SK-N-SH (cell line): ENCODE data around the gene FAM107B.
A peak's percentile ranks its signal among the peaks of the same experiment; 100 is the strongest.

ENCODE experiments used
- CTCF ChIP-seq: fragments of 200-600 bp; sonication (generic); IDR thresholded peaks from 2 replicates; pipeline ENCODE4 v1.6.1; 2017; ENCODE audit warnings: antibody characterized with exemption, mild to moderate bottlenecking, moderate library complexity
- ELF1 ChIP-seq: IDR thresholded peaks from 2 replicates; pipeline ENCODE4 v1.4.0; 2012
- EP300 ChIP-seq, 2 experiments: IDR thresholded peaks; 2 replicates each; pipeline versions ENCODE4 v1.4.0 to v1.6.1; 2012; ENCODE audit warnings: borderline replicate concordance in 1 of 2, low read depth in 1 of 2, low read length in 1 of 2
- NFIC ChIP-seq: IDR thresholded peaks from 2 replicates; pipeline ENCODE4 v1.4.0; 2012; ENCODE audit warnings: borderline replicate concordance
- POLR2AphosphoS5 ChIP-seq: IDR thresholded peaks from 2 replicates; pipeline ENCODE4 v1.6.1; 2012; ENCODE audit warnings: low read depth, low read length
- SIN3A ChIP-seq: IDR thresholded peaks from 2 replicates; pipeline ENCODE4 v1.6.1; 2012; ENCODE audit warnings: low read depth, mild to moderate bottlenecking, low read length, moderate library complexity, borderline replicate concordance

GRCh38 chr10:14543046-14543903, 231.4 kb downstream of the FAM107B start:
- TF ChIP-seq NFIC: no peak
- TF ChIP-seq POLR2AphosphoS5: no peak
- TF ChIP-seq CTCF: peak; percentile 44; the same call in 1 of the 2 replicates
- TF ChIP-seq EP300 (IDR thresholded peaks at IDR 0.05; ENCODE audit: borderline replicate concordance in 1 of 2, low read depth in 1 of 2, low read length in 1 of 2): no peak
- no peak for TF ChIP-seq SIN3A
- TF ChIP-seq ELF1: no peak
